Measurements from ENCODE around the gene CDC42BPB.

DNA sequence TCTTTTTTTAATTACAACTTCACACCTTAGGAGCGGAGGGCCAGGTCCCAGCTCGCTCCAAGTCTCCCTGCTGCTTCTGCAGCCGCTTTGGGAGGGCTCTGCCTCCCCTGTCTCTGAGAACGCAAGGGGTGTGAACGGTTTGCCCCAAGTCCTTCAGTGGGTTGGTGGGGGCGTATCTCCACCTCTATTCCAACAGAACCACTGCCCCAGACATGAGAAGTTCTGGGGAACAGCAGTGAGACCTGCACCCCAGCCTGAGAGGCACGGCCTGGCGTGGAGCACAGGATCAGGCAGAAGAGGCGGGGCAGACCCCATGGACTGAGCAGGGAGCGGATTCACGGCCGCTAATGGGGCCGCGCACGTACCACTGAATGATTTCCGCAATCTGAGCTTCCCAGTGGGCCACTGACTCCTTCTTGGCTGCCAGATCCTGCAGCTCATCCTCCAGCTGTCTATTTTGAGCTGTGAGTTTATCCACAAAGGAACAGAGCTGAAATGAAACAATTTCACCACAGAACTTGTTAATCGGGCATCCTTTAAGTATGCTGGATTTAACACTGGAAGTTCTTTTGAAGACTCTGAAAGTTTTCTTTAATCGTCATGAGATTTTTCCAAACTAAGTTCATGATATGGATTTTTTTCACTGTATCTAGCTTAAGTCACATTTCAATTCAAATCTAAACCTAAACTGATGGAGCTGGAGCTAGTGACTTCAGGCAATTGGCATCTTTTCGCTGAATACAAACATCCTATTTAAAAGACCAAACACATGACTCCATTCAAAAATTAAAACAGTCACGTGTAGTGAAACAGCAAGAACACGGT, 90.5 kb downstream of the CDC42BPB start:
- TF ChIP-seq, protein P1, sequence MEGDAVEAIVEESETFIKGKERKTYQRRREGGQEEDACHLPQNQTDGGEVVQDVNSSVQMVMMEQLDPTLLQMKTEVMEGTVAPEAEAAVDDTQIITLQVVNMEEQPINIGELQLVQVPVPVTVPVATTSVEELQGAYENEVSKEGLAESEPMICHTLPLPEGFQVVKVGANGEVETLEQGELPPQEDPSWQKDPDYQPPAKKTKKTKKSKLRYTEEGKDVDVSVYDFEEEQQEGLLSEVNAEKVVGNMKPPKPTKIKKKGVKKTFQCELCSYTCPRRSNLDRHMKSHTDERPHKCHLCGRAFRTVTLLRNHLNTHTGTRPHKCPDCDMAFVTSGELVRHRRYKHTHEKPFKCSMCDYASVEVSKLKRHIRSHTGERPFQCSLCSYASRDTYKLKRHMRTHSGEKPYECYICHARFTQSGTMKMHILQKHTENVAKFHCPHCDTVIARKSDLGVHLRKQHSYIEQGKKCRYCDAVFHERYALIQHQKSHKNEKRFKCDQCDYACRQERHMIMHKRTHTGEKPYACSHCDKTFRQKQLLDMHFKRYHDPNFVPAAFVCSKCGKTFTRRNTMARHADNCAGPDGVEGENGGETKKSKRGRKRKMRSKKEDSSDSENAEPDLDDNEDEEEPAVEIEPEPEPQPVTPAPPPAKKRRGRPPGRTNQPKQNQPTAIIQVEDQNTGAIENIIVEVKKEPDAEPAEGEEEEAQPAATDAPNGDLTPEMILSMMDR (IDR thresholded peaks at IDR 0.05; ENCODE audit: low read depth, low read length): no peak
- TF ChIP-seq EZH2phosphoT487 (IDR thresholded peaks at IDR 0.05; ENCODE audit: low read depth): no peak

All from OCI-LY3 (cell line).